Raji (cell line): ENCODE measurements around the gene LACRT.

Experiments used
- POLR2A ChIP-seq: IDR thresholded peaks from 2 replicates; pipeline ENCODE4 v1.6.1; 2011; ENCODE audit warnings: low read depth, low read length, control low read depth; ENCODE audit not compliant: insufficient read depth

LACRT gene

GRCh38 chr12:54592316-54592715 lies 42.4 kb downstream of the LACRT start:
- TF ChIP-seq POLR2A = no peak

GRCh38 chr12:54590978-54591591 lies 43.6 kb downstream of the LACRT start:
- no peak for TF ChIP-seq POLR2A

- no peak for TF ChIP-seq POLR2A
Measured at GRCh38 chr12:54589964-54590363, 44.7 kb downstream of the LACRT start.

- no peak for TF ChIP-seq POLR2A
Measured at GRCh38 chr12:54588890-54589267, 45.8 kb downstream of the LACRT start.

- no peak for TF ChIP-seq POLR2A
Measured at GRCh38 chr12:54588110-54588889, 46.4 kb downstream of the LACRT start, which contains the start of gene PPP1R1A. Gene PPP1R1A (minus strand): TSS chr12:54588659. CDS start chr12:54588488, 171 bp downstream.

- TF ChIP-seq POLR2A = no peak
Measured at GRCh38 chr12:54587315-54587873, 47.3 kb downstream of the LACRT start.

GRCh38 chr12:54586620-54587019 lies 48.1 kb downstream of the LACRT start:
- TF ChIP-seq POLR2A = no peak

GRCh38 chr12:54585243-54585642 lies 49.5 kb downstream of the LACRT start:
- TF ChIP-seq POLR2A = no peak

- no peak for TF ChIP-seq POLR2A
Measured at GRCh38 chr12:54584128-54584527, 50.6 kb downstream of the LACRT start.

- TF ChIP-seq POLR2A = no peak
Measured at GRCh38 chr12:54583726-54584125, 51.0 kb downstream of the LACRT start.

GRCh38 chr12:54581412-54581811 lies 53.3 kb downstream of the LACRT start:
- TF ChIP-seq POLR2A = no peak
